ENCODE measurements around the gene ADGRD1.

The ADGRD1 gene

GRCh38 chr12:131027876-131028586, 74.3 kb downstream of the ADGRD1 start:
- no peak for DNase-seq

DNA sequence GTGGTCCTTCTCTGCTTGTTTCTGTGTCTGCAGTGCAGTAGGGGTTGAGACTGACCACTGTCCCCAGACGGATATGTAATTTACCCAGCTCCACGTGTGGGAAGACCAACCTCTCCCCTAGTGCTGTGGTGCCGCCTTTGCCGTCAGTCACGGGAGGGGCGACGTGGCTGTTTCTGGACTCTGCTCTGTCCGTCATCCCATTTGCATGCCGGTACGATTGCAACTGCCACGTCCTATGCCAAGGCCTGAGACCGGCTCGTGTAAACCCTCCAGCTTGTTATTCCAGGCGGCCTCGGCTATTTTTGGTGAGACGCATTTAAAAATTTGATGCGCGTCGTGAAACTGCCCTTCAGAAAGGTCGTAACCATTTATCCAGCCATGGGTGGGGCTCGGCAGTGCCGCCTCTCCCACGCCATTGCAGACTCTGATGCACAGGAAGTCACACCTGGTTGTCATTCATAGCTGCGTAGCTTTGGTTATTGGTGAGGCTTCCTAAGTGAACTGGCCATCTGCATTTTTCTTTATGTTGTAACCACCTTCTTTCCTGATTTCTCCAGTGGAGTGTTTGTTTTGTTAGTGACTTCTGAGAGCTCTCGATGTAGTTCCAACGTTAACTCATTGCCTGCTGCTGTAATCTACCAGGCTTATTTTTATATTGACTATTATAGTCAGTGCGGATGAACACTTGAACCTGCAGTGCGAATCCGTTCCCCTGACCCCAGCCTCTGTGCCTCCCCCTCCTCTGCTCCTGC, 75.1 kb downstream of the ADGRD1 start:
- no peak for DNase-seq

DNA sequence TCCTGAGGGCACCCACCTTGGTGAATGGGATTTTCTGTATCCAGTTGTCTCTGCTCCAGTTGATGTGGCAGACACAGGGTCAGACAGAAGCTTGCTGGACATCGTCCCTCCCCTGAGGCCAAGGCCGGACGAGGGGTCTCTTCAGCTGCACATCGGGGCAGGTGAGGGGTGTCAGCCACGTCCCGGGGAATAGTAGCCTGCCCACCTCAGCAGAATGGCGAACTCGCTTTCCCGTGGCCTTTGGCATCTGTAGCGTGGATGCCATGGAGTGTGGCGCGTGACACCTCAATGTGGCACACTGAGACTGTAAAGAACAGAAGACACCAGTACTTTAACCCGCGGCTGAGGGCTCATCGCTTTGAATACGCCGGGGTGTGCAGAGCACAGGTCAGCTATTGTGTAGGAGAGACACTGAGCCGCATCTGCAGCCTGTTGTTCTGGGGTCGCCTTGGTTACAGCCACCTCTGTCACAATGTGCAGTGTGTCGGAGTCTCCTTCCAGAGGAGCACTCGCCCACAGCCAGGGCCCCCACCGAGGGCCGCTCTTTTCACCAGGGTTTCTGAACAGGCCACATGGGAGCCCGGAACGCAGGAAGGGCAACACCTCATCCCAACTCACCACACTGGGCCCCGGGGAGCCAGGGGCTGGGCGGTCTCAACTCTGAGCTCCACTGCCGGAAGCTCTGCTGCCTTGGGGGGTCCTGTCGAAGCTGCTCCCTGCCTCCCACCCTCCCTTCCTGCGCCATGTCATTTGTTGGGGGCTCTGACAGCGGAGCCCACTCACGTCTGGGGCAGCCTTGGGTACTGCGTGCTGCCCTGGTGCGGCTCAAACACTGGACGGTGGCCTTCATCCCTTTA, 77.0 kb downstream of the ADGRD1 start:
- DNase-seq = no peak

DNA sequence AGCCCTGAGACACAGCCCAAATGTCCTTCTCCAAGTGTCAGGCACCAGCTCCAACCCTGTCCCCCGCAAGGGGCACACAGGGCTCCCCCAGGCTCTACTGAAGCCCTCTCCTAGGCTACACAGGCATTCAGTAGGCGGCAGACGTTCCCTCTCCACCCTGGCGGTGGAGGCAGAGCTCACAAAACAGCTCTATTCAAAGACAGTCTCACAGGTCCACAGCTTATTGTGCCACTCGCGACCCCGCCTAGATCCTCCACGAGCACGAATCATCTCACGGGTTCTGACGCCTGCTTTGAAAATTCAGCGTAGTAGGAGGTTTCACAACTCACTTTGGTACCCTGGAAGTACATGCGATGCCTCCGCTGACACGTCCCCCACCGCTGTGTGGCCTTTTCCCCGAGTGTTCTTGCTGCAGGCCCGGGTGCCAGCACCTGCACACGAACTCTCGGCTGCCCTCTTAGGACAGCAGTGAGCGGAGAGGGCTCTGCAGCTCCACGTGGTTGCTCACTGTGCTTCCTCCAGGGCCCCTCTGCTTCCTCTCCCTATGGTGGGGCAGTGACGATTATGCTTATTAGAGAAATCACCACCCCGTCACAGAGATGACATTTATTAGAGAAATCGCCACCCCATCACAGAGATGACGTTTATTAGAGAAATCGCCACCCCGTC, 78.5 kb downstream of the ADGRD1 start:
- DNase-seq = no peak

GRCh38 chr12:131033486-131033885, 79.8 kb downstream of the ADGRD1 start:
- DNase-seq = no peak

DNA sequence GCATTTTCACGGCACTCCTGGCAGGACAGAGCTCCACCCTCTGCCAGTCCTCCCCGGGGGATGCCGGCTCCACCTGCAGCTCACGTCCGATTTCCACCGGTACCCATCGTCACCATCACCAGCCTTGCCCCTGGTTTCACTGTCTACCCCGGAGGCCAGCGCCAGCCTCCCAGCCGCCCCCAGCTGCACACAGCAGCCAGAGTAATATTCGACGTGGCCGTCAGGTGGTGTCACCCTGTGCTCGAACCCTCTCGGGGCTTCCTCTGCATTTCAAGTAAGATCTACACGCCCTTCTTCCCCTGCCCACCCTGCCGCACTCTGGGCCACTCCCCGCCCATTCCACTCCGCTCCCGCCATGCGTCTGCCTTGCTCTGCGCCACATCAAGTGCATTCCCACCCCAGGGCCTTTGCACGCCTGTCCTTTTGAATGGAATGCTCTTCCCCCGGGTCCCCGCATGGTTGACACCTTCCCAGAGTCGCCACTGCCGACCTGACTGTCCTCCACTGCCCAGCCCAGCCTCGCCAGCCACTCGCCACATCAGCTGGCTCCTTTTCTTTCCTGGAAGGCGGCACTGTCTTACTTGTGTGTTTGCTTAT, 80.3 kb downstream of the ADGRD1 start:
- DNase-seq = no peak

DNA sequence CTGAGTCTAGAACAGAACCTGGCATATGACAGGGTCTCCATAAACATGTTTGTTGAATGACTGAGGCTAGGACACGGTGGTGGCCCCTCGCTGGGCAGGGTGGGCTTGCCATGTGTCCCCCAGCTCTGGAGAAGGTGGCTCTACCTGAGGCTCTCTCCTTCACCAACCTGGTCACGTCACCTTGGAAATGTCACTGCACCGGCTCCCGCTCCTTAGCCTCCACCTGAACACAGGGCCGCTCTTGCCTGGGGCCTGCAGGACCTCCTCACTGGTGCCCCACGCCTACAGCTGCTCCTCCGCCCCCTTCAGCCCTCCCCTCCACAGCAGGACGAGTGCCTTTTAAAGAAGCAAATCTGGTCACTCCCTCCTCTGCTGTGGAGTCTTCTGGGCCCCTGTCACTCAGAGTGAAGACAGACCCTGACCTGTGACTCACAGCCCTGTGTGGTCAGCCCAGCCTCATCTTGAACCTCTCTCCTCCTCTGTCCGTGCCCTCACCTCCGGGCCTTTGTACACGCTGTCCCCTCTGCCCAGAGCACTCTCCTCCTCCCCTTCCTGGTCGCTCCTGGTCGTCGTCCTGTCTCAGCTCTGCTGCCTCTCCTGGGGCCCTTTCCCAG, 81.0 kb downstream of the ADGRD1 start:
- no peak for DNase-seq

GRCh38 chr12:131035245-131035681, 81.6 kb downstream of the ADGRD1 start:
- no peak for DNase-seq

GRCh38 chr12:131038159-131038558, 84.5 kb downstream of the ADGRD1 start:
- DNase-seq = no peak

DNA sequence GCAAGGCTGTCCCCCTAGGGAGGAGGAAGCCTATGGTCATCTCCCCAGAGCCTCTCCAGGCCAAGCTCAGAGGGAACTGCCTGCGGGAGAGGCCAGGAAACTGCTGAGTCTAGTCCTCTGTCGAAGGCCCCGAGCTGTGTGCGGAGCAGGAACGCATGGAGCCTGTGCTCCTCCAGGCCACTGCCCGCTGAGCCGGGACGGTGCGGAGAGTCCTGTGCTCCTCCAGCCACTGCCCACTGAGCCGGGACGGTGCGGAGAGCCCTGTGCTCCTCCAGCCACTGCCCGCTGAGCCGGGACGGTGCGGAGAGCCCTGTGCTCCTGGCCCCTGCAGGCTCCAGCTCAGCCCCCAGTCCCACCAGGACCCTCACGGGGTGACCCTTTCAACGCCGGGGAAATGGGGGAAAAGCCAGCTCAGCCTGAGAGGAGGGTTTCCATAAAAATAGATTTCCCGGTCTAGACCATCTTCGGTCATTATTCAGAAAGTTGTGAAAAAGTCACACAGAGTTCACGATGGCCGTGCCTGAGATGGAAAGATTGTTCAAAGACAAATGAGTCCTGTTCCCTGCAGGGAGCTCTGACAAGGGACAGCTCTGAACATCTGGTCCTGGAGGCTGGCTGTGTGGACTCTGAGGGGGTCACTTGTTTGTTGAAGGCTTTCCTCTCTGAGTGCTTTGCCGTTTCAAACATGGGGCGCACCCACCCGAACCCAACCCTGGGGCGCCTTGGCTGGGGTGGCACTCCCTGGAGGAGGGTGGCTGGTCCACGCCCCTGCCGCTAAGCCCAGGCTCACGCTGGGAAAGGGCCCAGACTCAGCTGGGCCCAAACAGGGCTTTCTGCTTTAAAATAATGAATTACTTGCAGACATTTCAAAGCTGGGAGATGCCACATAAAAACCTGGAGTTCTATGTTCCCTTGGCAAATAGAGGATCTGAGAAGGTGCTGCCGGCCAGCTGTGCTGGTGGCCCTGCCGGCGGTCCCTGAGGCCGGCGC, 85.5 kb downstream of the ADGRD1 start:
- no peak for DNase-seq

GRCh38 chr12:131040491-131040890, 86.8 kb downstream of the ADGRD1 start:
- DNase-seq = no peak

DNA sequence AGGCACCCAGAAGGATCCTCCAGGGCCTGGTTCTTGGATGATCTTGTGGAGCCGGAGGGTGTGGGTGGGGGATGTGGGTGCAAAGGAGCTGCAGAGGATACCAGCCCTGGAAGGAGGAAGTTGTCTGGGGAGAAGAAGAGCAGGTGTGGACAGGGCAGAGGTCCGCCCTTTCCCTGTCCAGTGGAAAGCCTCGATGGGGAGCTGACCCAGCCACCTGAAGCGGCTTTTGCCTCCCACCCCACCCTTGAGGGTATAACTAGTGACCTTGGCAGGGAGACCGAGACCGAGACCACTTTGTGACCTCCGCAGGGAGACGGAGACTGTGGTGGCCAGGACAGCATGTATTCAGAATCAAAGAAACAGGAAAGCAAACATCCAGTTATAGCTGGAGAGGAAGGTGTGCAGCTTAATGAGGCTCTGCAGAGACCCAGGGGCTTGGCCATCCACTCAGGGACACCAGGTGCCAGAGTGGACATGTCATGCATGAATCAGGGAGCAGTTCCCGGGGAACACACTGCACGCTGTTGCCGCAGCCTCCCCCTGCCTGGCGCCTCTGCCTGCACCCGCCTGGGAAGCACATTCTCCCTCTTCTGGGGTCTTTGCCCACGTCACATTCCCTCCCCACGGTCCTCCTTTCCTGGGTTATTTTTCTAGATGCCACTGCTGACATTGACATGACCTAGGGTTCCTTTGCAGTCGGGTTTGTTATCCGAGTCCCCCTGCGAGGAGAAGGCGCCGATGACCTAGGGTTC, 87.7 kb downstream of the ADGRD1 start:
- no peak for DNase-seq

DNA sequence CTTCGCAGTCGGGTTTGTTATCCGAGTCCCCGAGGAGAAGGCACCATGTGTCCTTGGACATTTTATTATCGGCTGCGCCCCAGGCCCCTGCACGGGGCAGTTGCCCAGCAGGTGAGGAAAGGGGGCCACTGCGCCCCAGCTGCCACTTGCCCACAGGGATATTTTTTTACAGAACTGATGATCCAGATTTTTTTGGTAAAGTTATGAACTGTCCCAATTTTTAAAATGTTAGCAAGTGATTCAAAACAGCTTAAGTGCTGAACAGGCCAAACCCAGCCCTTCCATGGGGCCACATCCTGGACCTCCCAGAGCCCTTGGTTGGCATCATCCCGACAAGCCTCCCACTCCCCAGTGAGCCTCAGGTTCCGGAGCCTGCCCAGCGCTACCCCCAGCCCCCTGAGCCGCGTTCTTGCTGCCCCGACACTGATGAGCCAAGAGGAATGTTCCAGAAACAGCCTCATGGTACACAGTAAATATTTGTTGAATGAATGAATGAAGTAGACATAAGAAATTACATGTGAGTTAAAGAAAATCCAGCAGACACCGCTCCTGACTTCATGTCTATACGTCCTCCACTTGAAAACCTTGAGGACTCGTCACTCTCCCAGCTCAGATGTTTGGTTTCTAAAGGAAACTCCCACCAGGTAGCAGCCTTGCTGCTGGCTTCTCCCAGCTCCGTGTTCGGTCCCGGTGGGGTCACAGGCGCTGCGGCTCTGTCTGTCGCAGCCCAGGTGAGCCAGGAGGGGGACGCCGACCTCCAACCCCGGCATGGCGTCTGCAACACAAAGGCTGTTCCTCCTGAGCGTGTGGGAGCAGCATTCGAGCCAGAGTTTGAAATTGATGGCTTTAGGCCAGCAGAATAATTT, 88.5 kb downstream of the ADGRD1 start:
- no peak for DNase-seq

- DNase-seq = no peak
Measured at GRCh38 chr12:131042834-131043245, 89.1 kb downstream of the ADGRD1 start.

DNA sequence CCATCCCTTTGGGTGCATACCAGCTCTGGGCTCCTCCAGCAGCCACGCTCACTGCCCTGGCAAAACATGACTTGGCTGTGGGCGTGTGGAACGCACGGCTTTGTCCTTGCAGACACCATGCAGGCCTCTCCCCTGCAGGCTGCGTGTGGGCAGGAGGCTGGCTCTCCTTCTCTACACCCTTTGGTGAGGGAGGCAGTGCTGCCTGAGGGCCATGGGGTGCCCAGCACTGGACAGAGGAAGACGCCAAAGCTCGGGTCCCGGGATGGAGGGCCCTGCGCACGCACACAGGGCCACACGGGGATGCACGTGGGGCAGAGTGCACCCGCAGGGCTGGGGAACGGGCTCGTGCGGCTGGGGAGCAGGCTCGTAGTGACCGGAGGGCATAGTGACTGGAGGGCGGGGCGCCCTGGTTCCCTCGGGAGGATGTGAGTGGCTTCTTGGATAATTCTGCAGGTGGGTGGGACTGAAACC, 89.7 kb downstream of the ADGRD1 start:
- DNase-seq = no peak

DNA sequence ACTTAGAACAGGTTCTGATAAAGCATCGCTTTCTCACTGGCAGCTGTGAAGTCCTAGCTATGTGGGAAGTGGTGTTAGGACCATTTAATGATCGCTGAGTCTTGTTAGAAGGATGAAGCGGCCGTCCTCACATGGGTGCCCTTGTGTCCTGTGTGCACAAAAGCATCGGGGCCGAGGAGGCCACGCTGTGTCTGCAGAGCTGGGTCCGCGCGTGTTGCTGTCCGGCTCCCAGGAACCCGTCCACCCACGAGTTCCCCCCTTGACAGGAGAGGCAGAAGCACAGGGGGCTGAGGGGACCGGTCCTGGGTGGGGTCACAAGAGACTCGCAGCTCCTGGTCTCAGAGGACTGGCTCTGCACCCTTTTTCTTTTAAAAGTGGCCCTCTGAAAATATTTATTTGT, 90.4 kb downstream of the ADGRD1 start:
- DNase-seq = no peak

GRCh38 chr12:131044760-131045381, 91.2 kb downstream of the ADGRD1 start:
- DNase-seq = no peak

DNA sequence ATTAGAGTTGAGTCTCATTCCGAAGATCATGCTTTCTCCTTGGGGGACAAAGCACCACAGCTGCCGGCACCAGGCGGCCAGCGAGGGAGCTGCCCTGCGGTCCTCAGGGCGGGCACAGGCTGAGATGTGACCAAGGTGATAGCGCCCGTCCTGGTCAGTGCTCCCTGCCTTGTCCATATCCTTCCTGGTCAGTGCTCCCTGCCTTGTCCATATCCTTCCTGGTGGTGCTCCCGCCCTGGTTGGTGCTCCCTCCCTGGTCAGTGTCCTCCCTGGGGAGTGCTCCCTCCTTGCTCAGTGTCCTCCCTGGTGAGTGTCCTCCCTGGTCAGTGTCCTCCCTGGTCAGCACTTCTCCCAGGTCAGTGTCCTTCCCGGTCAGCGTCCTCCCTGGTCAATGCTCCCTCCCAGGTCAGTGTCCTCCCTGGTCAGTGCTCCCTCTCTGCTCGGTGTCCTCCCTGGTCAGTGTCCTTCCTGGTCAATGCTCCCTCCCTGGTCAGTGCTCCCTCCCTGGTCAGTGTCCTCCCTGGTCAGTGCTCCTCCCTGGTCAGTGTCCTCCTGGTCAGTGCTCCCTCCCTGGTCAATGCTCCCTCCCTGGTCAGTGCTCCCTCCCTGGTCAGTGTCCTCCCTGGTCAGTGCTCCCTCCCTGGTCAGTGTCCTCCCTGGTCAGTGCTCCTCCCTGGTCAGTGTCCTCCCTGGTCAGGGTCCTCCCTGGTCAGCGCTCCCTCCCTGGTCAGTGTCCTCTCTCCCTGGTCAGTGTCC, 92.2 kb downstream of the ADGRD1 start:
- no peak for DNase-seq

Data from stimulated activated CD4-positive, alpha-beta T cell treated with anti-CD3 and anti-CD28 coated beads, Interleukin-1b, Interleukin-23, amount 100 ng/mL, for 48 hours (primary cell).